Fibroblast of villous mesenchyme (primary cell): Measurements from ENCODE around the gene PRKCH. TPM values are rescaled to one million over a fixed set of nuclear protein-coding genes. Genes with fewer than 3 reads are reported as not detected.
A peak's percentile ranks its signal among the peaks of the same experiment; 100 is the strongest.

Experiments used
- DNase-seq: peaks from one replicate; pipeline ENCODE4 v3.0.0-alpha.2; 2010; ENCODE audit warnings: low read depth
- H3K4me3 ChIP-seq: 2 replicates; pipeline ENCODE4 v1.5.1; 2011; ENCODE audit warnings: low read depth, mild to moderate bottlenecking, low read length
- CTCF ChIP-seq: IDR thresholded peaks from 2 replicates; pipeline ENCODE4 v1.5.1; 2012; ENCODE audit warnings: low read depth, mild to moderate bottlenecking, low read length; ENCODE audit not compliant: insufficient read depth
- total RNA-seq: library from RNA; depleted of rRNA; stranded (reverse); fragments of >200 nt; gene quantifications from 2 replicates; pipeline ENCODE4 v1.2.3, GENCODE V29; 2012

Gene PRKCH
- total RNA-seq, 1 donor, result 2.6 TPM

- DNase-seq, result no peak
- no peak overlapping the region for H3K4me3 ChIP-seq
- no peak for TF ChIP-seq CTCF
Observed at GRCh38 chr14:61385002-61385685, 63.8 kb downstream of the PRKCH start.

- no peak for DNase-seq
- no peak overlapping the region for H3K4me3 ChIP-seq
- TF ChIP-seq CTCF, result no peak
Observed at GRCh38 chr14:61386173-61386772, 64.9 kb downstream of the PRKCH start.

DNA sequence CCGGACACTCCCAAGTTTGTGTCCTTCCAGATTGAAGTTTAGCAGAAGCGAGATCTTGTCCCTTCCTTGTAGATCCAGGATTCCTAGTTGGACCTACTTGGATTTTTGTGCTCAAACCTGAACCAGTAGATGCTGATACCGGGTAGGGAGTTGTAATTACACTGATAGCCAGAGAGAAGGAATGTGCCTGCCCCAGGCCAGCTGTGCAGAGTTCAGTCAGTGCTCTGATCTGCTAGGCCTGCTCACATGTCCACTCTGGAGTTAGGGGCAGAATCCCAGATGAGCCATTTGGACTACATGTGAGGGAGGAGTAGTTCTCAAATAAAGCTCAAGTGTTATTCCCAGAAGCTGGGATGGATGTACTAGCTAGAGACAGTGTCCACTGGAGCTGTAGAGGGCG is 65.7 kb downstream of the PRKCH start:
- TF ChIP-seq CTCF, result no peak
- H3K4me3 ChIP-seq, result no peak overlapping the region
- DNase-seq, result no peak

GRCh38 chr14:61388173-61388975 is 67.0 kb downstream of the PRKCH start:
- TF ChIP-seq CTCF, result no peak
- H3K4me3 ChIP-seq, result no peak overlapping the region
- peak; percentile 3 for DNase-seq

DNA sequence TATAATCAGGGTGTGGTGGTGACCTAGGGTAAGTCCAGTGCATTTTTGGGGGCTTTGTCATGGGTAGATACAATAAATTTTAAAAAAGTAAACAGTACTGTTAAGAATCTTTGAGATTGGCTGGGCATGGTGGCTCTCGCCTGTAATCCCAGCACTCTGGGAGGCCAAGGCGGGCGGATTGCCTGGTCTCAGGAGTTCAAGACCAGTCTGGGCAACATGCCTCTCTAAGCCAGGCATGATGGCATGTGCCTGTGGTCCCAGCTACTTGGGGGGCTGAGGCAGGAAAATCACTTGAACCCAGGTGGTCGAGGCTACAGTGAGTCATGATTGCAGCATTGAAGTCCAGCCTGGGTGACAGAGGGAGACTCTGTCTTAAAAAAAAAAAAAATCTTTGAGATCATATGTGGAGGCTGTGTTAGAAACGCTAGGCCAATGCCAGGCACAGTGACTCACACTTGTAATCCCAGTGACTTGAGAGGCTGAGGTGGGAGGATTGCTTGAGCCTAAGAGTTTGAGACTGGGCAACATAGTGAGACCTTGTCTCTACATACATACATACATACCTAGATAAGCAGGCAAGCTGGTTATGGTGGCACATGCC is 67.7 kb downstream of the PRKCH start:
- no peak overlapping the region for H3K4me3 ChIP-seq
- TF ChIP-seq CTCF, result no peak
- no peak for DNase-seq

DNA sequence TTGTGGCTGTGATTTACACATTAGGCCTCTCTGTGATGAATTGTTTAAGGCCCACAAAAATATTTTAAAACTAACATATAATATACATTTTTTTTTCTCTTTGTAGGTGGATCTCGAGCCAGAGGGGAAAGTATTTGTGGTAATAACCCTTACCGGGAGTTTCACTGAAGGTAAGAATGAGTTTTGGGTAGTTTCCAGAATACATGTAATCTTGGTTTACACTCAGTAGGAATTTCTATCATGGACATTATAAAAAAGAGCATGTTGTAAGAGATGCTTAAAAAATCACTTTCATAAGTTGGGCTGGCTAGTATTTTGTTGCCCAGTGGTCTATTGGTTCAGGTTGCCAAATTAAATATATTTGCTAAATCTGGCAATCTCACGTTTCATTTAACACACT is 69.7 kb downstream of the PRKCH start:
- H3K4me3 ChIP-seq, result no peak overlapping the region
- TF ChIP-seq CTCF, result no peak
- DNase-seq, result no peak
